GM12878 (cell line): ENCODE measurements around the gene MYOD1. TPM values are rescaled to one million over a fixed set of nuclear protein-coding genes. Genes with fewer than 3 reads are reported as not detected.

ENCODE experiments used
- ATAC-seq: fragments of 200-7000 bp; cut with Tn5 transposase; 3 replicates; pipeline ENCODE4 v1.9.1; 2020; ENCODE audit warnings: mild to moderate bottlenecking, moderate library complexity
- BruUV-seq: library from RNA; stranded (reverse); fragments of 400-500 nt; replicated peaks from 2 replicates; lab custom pipeline; 2021; lab: Mats Ljungman, UMichigan
- CTCF ChIA-PET: fragments of 300-600 bp; sonication (Branson Sonifier 250); formaldehyde crosslinking; extraction: SDS; loops from one replicate; lab custom pipeline; 2021; ENCODE audit warnings: inconsistent platforms; lab: Yijun Ruan, JAX
- POLR2A ChIA-PET: fragments of 350-600 bp; formaldehyde crosslinking; extraction: SDS; loops from one replicate; lab custom pipeline; 2021; ENCODE audit warnings: inconsistent platforms; lab: Charles Lee
- RAD21 ChIA-PET: fragments of 300-600 bp; sonication (Branson Sonifier 250); formaldehyde crosslinking; loops from one replicate; lab custom pipeline; 2023; ENCODE audit warnings: antibody characterized with exemption; ENCODE audit not compliant: unreplicated experiment; lab: Charles Lee
- SMC1A ChIA-PET: fragments of 300-600 bp; sonication (Branson Sonifier 250); formaldehyde crosslinking; loops from one replicate; lab custom pipeline; 2023; ENCODE audit not compliant: unreplicated experiment, uncharacterized antibody; lab: Charles Lee
- DNase-seq: peaks from one replicate; pipeline ENCODE4 v3.0.0-alpha.2; 2011; ENCODE audit warnings: low read depth, low spot score
- FAIRE-seq: peaks from 3 replicates; lab custom pipeline; 2011; peaks lifted over from hg19 to GRCh38; lab: Jason Lieb, UNC
- H2AFZ ChIP-seq: 2 replicates; pipeline ENCODE4 v1.6.0; 2011; ENCODE audit warnings: low read depth, low read length, control low read depth; ENCODE audit not compliant: control insufficient read depth
- H3K27ac ChIP-seq: 2 replicates; pipeline ENCODE4 v1.5.1; 2011; ENCODE audit warnings: control low read depth; ENCODE audit not compliant: control insufficient read depth, insufficient read depth
- H3K27me3 ChIP-seq, 2 experiments: replicated peaks in 1 of 2; 2 replicates each; pipeline versions ENCODE4 v1.6.0 to v1.6.1; 2011; ENCODE audit warnings: low read length in 1 of 2; ENCODE audit not compliant: control insufficient read depth in 2 of 2, insufficient read depth in 2 of 2
- H3K36me3 ChIP-seq, 2 experiments: 2 replicates each; pipeline ENCODE4 v1.5.1; 2011; ENCODE audit warnings: low read length in 1 of 2; ENCODE audit not compliant: control insufficient read depth in 2 of 2, insufficient read depth in 2 of 2
- H3K4me1 ChIP-seq: 2 replicates; pipeline ENCODE4 v1.6.1; 2011; ENCODE audit warnings: mild to moderate bottlenecking, low read length, moderate library complexity, mixed read lengths; ENCODE audit not compliant: control insufficient read depth, insufficient read depth
- H3K4me2 ChIP-seq: 2 replicates; pipeline ENCODE4 v1.6.0; 2011; ENCODE audit warnings: control low read depth; ENCODE audit not compliant: control insufficient read depth, insufficient read depth
- H3K4me3 ChIP-seq: fragments of 200-600 bp; sonication (generic); 2 replicates; pipeline ENCODE4 v1.5.1; 2016
- H3K79me2 ChIP-seq: 2 replicates; pipeline ENCODE4 v1.6.0; 2011; ENCODE audit warnings: low read length; ENCODE audit not compliant: control insufficient read depth, insufficient read depth
- H3K9ac ChIP-seq: 2 replicates; pipeline ENCODE4 v1.8.0; 2011; ENCODE audit warnings: low read length, control low read depth, mixed read lengths; ENCODE audit not compliant: control insufficient read depth, insufficient read depth
- H3K9me3 ChIP-seq: replicated peaks from 3 replicates; pipeline ENCODE4 v1.5.1; 2011; ENCODE audit warnings: mild to moderate bottlenecking, low read length; ENCODE audit not compliant: control insufficient read depth, insufficient read depth
- H4K20me1 ChIP-seq: 2 replicates; pipeline ENCODE4 v1.6.0; 2011; ENCODE audit not compliant: control insufficient read depth, insufficient read depth
- CHD1 ChIP-seq: IDR thresholded peaks from 2 replicates; pipeline ENCODE4 v1.6.1; 2012; ENCODE audit warnings: low read depth, low read length, improper control_type of control experiment
- ESRRA ChIP-seq: IDR thresholded peaks from 2 replicates; pipeline ENCODE4 v1.6.1; 2012; ENCODE audit warnings: mild to moderate bottlenecking, low read length, improper control_type of control experiment
- ETV6 ChIP-seq, 2 experiments: fragments of 450-650 bp in 1 of 2; IDR thresholded peaks in 1 of 2; conservative IDR thresholded peaks in 1 of 2; 2 replicates each; pipeline ENCODE4 v1.6.1; 2014; ENCODE audit warnings: antibody characterized with exemption in 1 of 2, borderline replicate concordance in 1 of 2, low read depth in 1 of 2, mild to moderate bottlenecking in 1 of 2, moderate library complexity in 1 of 2
- FOXM1 ChIP-seq: IDR thresholded peaks from 2 replicates; pipeline ENCODE4 v1.6.1; 2012; ENCODE audit warnings: low read depth, mild to moderate bottlenecking, inconsistent platforms, low read length, moderate library complexity
- HDAC6 ChIP-seq: fragments of 200-600 bp; sonication (generic); IDR thresholded peaks from one replicate; pipeline ENCODE4 v1.8.0; 2017; ENCODE audit warnings: antibody characterized with exemption; ENCODE audit not compliant: unreplicated experiment
- IKZF2 ChIP-seq, 2 experiments: fragments of 450-650 bp; IDR thresholded peaks; 2 replicates each; pipeline ENCODE4 v1.6.1; 2017; ENCODE audit warnings: mild to moderate bottlenecking in 2 of 2, moderate library complexity in 2 of 2
- IRF4 ChIP-seq: IDR thresholded peaks from 2 replicates; pipeline ENCODE4 v1.6.1; 2011; ENCODE audit warnings: low read depth, low read length
- JUND ChIP-seq: IDR thresholded peaks from 2 replicates; pipeline ENCODE4 v1.6.1; 2012; ENCODE audit warnings: low read depth, mild to moderate bottlenecking, low read length, improper control_type of control experiment, moderate library complexity
- MXI1 ChIP-seq: fragments of 150-350 bp; IDR thresholded peaks from 2 replicates; pipeline ENCODE4 v1.6.1; 2011; ENCODE audit warnings: low read depth, mild to moderate bottlenecking, inconsistent platforms, low read length, improper control_type of control experiment
- NFYB ChIP-seq: IDR thresholded peaks from 2 replicates; pipeline ENCODE4 v1.6.1; 2011; ENCODE audit warnings: low read depth, mild to moderate bottlenecking, low read length, improper control_type of control experiment, moderate library complexity; ENCODE audit not compliant: insufficient read depth
- RAD21 ChIP-seq: IDR thresholded peaks from 2 replicates; pipeline ENCODE4 v1.6.1; 2011; ENCODE audit warnings: mild to moderate bottlenecking, low read depth, low read length, moderate library complexity; ENCODE audit not compliant: insufficient read depth
- RB1 ChIP-seq: fragments of 450-650 bp; formaldehyde crosslinking; IDR thresholded peaks from 2 replicates; pipeline ENCODE4 v1.6.1; 2017; ENCODE audit warnings: mild to moderate bottlenecking, borderline replicate concordance
- SPI1 ChIP-seq: IDR thresholded peaks from 2 replicates; pipeline ENCODE4 v1.6.1; 2011; ENCODE audit warnings: low read depth, mild to moderate bottlenecking, low read length, moderate library complexity, borderline replicate concordance; ENCODE audit not compliant: insufficient read depth
- SUZ12 ChIP-seq: fragments of 200-600 bp; sonication (generic); IDR thresholded peaks from one replicate; pipeline ENCODE4 v1.6.1; 2018; ENCODE audit warnings: antibody characterized with exemption, mild to moderate bottlenecking; ENCODE audit not compliant: unreplicated experiment
- YY1 ChIP-seq: IDR thresholded peaks from 2 replicates; pipeline ENCODE4 v1.6.1; 2011; ENCODE audit warnings: low read depth, mild to moderate bottlenecking, low read length
- ZNF207 ChIP-seq: fragments of 450-650 bp; IDR thresholded peaks from 2 replicates; pipeline ENCODE4 v1.6.1; 2014; ENCODE audit warnings: antibody characterized with exemption, mild to moderate bottlenecking, borderline replicate concordance
- ZNF592 ChIP-seq: fragments of 450-650 bp; IDR thresholded peaks from 2 replicates; pipeline ENCODE4 v1.6.1; 2017; ENCODE audit warnings: mild to moderate bottlenecking, moderate library complexity
- ZSCAN29 ChIP-seq: fragments of 450-650 bp; IDR thresholded peaks from 2 replicates; pipeline ENCODE4 v1.6.1; 2017; ENCODE audit warnings: mild to moderate bottlenecking, moderate library complexity
- WGBS: methylation state at CpG from one replicate; pipeline ENCODE4 v1.1.6; 2016; ENCODE audit warnings: low lambda C conversion rate; ENCODE audit not compliant: insufficient replicate concordance, insufficient coverage; ENCODE audit errors: missing lambda C conversion rate; 5-methylcytosine and 5-hydroxymethylcytosine counted together
- in situ Hi-C: fragments of 300-500 bp; cut with MboI; formaldehyde crosslinking; loops from 9 replicates; pipeline ENCODE4 v1.14.3; 2018; ENCODE audit warnings: mixed read lengths
- intact Hi-C: fragments of 100-400 bp; cut with micrococcal nuclease; formaldehyde crosslinking; loops from one replicate; pipeline ENCODE4 v1.14.2; 2022; ENCODE audit not compliant: unreplicated experiment
- polyA plus RNA-seq, 11 experiments: library from polyadenylated mRNA; depleted of rRNA in 4 of 11; unstranded in 6 of 11; stranded (reverse) in 5 of 11; fragments of >200 nt; fragmentation: Nextera tagmentation in 4 of 11; fragmentation: Illumina TruSeq in 1 of 11; extraction: Ambion mirVana in 4 of 11; extraction: Trizol in 1 of 11; gene quantifications; 1 replicate in 1 of 11; 2 replicates in 10 of 11; pipeline versions ENCODE4 v1.2.1 to v1.2.3, GENCODE V29; 2011 to 2016; ENCODE audit warnings: inconsistent platforms in 2 of 11, missing spikeins in 2 of 11, low read depth in 1 of 11
- total RNA-seq, 4 experiments: library from RNA; depleted of rRNA in 3 of 4; stranded (reverse); fragments of >200 nt in 3 of 4; fragmentation: Illumina TruSeq in 1 of 4; extraction: Trizol in 1 of 4; gene quantifications; 2 replicates each; pipeline versions ENCODE4 v1.2.1 to v1.2.3, GENCODE V29; 2013 to 2021

The MYOD1 gene
- total and polyA plus RNA-seq, 10 of the 15 experiments (the other 5 are each of a cell fraction or from before 2014, with no cell fraction given) = not detected

GRCh38 chr11:17691976-17692375 is 27.4 kb upstream of the MYOD1 start (continued):
- no peak for TF ChIP-seq IRF4
- no peak for TF ChIP-seq ZSCAN29
- TF ChIP-seq ESRRA = no peak

- no peak overlapping the region for H3K4me2 ChIP-seq
- TF ChIP-seq NFYB (no peak), YY1 (no peak), SPI1 (no peak), SUZ12 (no peak), ZNF592 (no peak), CHD1 (no peak), RB1 (no peak), IKZF2 (IDR thresholded peaks at IDR 0.05) (no peak), FOXM1 (no peak), ETV6 (conservative IDR thresholded peaks at IDR 0.05 in 1 of 2, IDR thresholded peaks at IDR 0.05 in 1 of 2; ENCODE audit: borderline replicate concordance in 1 of 2, low read depth in 1 of 2) (no peak), JUND (no peak), ZNF207 (no peak), RAD21 (no peak), MXI1 (no peak), HDAC6 (no peak)
- peaks cover 4% of the 10 kb centered on the region in 2 experiments for H3K27me3 ChIP-seq
- H3K27ac ChIP-seq = no peak overlapping the region
- ATAC-seq = no peak
- POLR2A ChIA-PET = no interaction called here
- BruUV-seq = no TSS peak
- H3K4me3 ChIP-seq = no peak overlapping the region
- RAD21 ChIA-PET = no interaction called here
- SMC1A ChIA-PET = interaction anchor here (1.0 kb wide), 1 partner anchor 24 kb away, joined by 3 read pairs; no protein-coding TSS in a partner anchor
- H3K4me1 ChIP-seq = no peaks in the 10 kb centered on the region
- in situ Hi-C loops (no loop called here), intact Hi-C loops (no loop called here)
- no peak for DNase-seq
- CTCF ChIA-PET = no interaction called here
- H3K9me3 ChIP-seq = no peaks in the 10 kb centered on the region; the same call in 2 of the 3 replicates
- H3K36me3 ChIP-seq = no peaks in the 10 kb centered on the region
- no peaks in the 10 kb centered on the region for H4K20me1 ChIP-seq
- no peak overlapping the region for H2AFZ ChIP-seq
- no peaks in the 10 kb centered on the region for H3K79me2 ChIP-seq
- WGBS = 41% methylated on average over 7 of the region's 7 CpGs
- no peak overlapping the region for H3K9ac ChIP-seq
- FAIRE-seq = no peak
Observed at GRCh38 chr11:17692931-17693330, 26.4 kb upstream of the MYOD1 start.
